HEK293 (cell line): ENCODE data around the gene SFXN3.

Experiments
- GLI4 ChIP-seq: fragments of 450-650 bp; formaldehyde crosslinking; IDR thresholded peaks from 2 replicates; pipeline ENCODE4 v1.5.1; 2016; ENCODE audit warnings: missing biosample characterization, missing genetic modification characterization
- KLF1 ChIP-seq: fragments of 450-650 bp; formaldehyde crosslinking; IDR thresholded peaks from 2 replicates; pipeline ENCODE4 v1.5.1; 2016; ENCODE audit warnings: missing biosample characterization, missing genetic modification characterization
- KLF16 ChIP-seq: fragments of 450-650 bp; formaldehyde crosslinking; IDR thresholded peaks from 2 replicates; pipeline ENCODE4 v1.5.1; 2017; ENCODE audit warnings: missing biosample characterization, missing genetic modification characterization
- MEIS1 ChIP-seq: sonication (generic); formaldehyde crosslinking; IDR thresholded peaks from 2 replicates; pipeline ENCODE4 v1.8.1; 2022; ENCODE audit warnings: missing genetic modification reagents, mild to moderate bottlenecking, borderline replicate concordance
- MYNN ChIP-seq: fragments of 450-650 bp; formaldehyde crosslinking; IDR thresholded peaks from 2 replicates; pipeline ENCODE4 v1.5.1; 2016; ENCODE audit warnings: missing biosample characterization, missing genetic modification characterization, borderline replicate concordance
- MZF1 ChIP-seq: fragments of 450-650 bp; formaldehyde crosslinking; IDR thresholded peaks from 2 replicates; pipeline ENCODE4 v1.5.1; 2017; ENCODE audit warnings: missing biosample characterization, missing genetic modification characterization, borderline replicate concordance
- PRDM10 ChIP-seq: fragments of 450-650 bp; formaldehyde crosslinking; IDR thresholded peaks from 2 replicates; pipeline ENCODE4 v1.5.1; 2016; ENCODE audit warnings: missing biosample characterization, missing genetic modification characterization
- SCRT2 ChIP-seq: fragments of 450-650 bp; formaldehyde crosslinking; IDR thresholded peaks from 2 replicates; pipeline ENCODE4 v1.5.1; 2016; ENCODE audit warnings: missing biosample characterization, missing genetic modification characterization
- SP2 ChIP-seq: fragments of 450-650 bp; formaldehyde crosslinking; IDR thresholded peaks from 2 replicates; pipeline ENCODE4 v1.5.1; 2016; ENCODE audit warnings: missing biosample characterization, missing genetic modification characterization
- SP7 ChIP-seq: fragments of 450-650 bp; formaldehyde crosslinking; IDR thresholded peaks from 2 replicates; pipeline ENCODE4 v1.5.1; 2016; ENCODE audit warnings: missing biosample characterization, missing genetic modification characterization
- ZBTB1 ChIP-seq: fragments of 450-650 bp; formaldehyde crosslinking; IDR thresholded peaks from 2 replicates; pipeline ENCODE4 v1.5.1; 2016; ENCODE audit warnings: missing biosample characterization, missing genetic modification characterization
- ZBTB17 ChIP-seq: fragments of 450-650 bp; formaldehyde crosslinking; IDR thresholded peaks from 2 replicates; pipeline ENCODE4 v1.5.1; 2016; ENCODE audit warnings: missing biosample characterization, missing genetic modification characterization
- ZBTB20 ChIP-seq: fragments of 450-650 bp; formaldehyde crosslinking; IDR thresholded peaks from 2 replicates; pipeline ENCODE4 v1.5.1; 2016; ENCODE audit warnings: missing biosample characterization, missing genetic modification characterization
- ZBTB8A ChIP-seq: fragments of 450-650 bp; formaldehyde crosslinking; IDR thresholded peaks from 2 replicates; pipeline ENCODE4 v1.5.1; 2016; ENCODE audit warnings: missing biosample characterization, missing genetic modification characterization
- ZFP69B ChIP-seq: fragments of 450-650 bp; formaldehyde crosslinking; IDR thresholded peaks from 2 replicates; pipeline ENCODE4 v1.5.1; 2016; ENCODE audit warnings: missing biosample characterization, missing genetic modification characterization
- ZIC2 ChIP-seq: fragments of 450-650 bp; formaldehyde crosslinking; IDR thresholded peaks from 2 replicates; pipeline ENCODE4 v1.5.1; 2016; ENCODE audit warnings: missing biosample characterization, missing genetic modification characterization
- ZNF10 ChIP-seq: fragments of 450-650 bp; formaldehyde crosslinking; IDR thresholded peaks from 2 replicates; pipeline ENCODE4 v1.5.1; 2017; ENCODE audit warnings: missing biosample characterization, missing genetic modification characterization
- ZNF2 ChIP-seq: fragments of 450-650 bp; formaldehyde crosslinking; IDR thresholded peaks from 2 replicates; pipeline ENCODE4 v1.5.1; 2016; ENCODE audit warnings: missing biosample characterization, missing genetic modification characterization
- ZNF335 ChIP-seq: fragments of 450-650 bp; formaldehyde crosslinking; conservative IDR thresholded peaks from 2 replicates; pipeline ENCODE4 v1.5.1; 2016; ENCODE audit warnings: missing biosample characterization, missing genetic modification characterization
- ZNF423 ChIP-seq: fragments of 450-650 bp; formaldehyde crosslinking; IDR thresholded peaks from 2 replicates; pipeline ENCODE4 v1.5.1; 2016; ENCODE audit warnings: missing biosample characterization, missing genetic modification characterization
- ZNF518A ChIP-seq: fragments of 450-650 bp; formaldehyde crosslinking; conservative IDR thresholded peaks from 2 replicates; pipeline ENCODE4 v1.5.1; 2016; ENCODE audit warnings: low read depth, missing biosample characterization, missing genetic modification characterization
- ZNF549 ChIP-seq: fragments of 450-650 bp; IDR thresholded peaks from 2 replicates; pipeline ENCODE4 v1.5.1; 2018; ENCODE audit warnings: missing biosample characterization, missing genetic modification characterization, mild to moderate bottlenecking, inconsistent platforms, moderate library complexity
- ZNF580 ChIP-seq: fragments of 450-650 bp; formaldehyde crosslinking; IDR thresholded peaks from 2 replicates; pipeline ENCODE4 v1.5.1; 2016; ENCODE audit warnings: missing biosample characterization, missing genetic modification characterization
- ZNF664 ChIP-seq: fragments of 450-650 bp; formaldehyde crosslinking; IDR thresholded peaks from 2 replicates; pipeline ENCODE4 v1.5.1; 2016; ENCODE audit warnings: missing biosample characterization, missing genetic modification characterization
- ZNF791 ChIP-seq: fragments of 450-650 bp; formaldehyde crosslinking; IDR thresholded peaks from 2 replicates; pipeline ENCODE4 v1.5.1; 2016; ENCODE audit warnings: missing biosample characterization, missing genetic modification characterization

The SFXN3 gene

GRCh38 chr10:101066146-101066895, 35.3 kb downstream of the SFXN3 start (continued):
- peak; percentile 61; the same call in 1 of the 2 replicates for TF ChIP-seq ZNF580 (tag by site-specific recombination)
- TF ChIP-seq ZNF10 (tag by site-specific recombination), result peak; percentile 95
- TF ChIP-seq ZNF423 (tag by site-specific recombination), result peak; percentile 90
- TF ChIP-seq MZF1 (tag by site-specific recombination), result 0 out of 2 replicates have a peak, but pooled peaks have one; percentile 26
- no peak for TF ChIP-seq GLI4
- TF ChIP-seq ZNF518A, result peak; percentile 14; the same call in 1 of the 2 replicates
- TF ChIP-seq ZIC2, result peak; percentile 96
- TF ChIP-seq SP2 (tag by site-specific recombination), result peak; percentile 78
- peak; percentile 98 for TF ChIP-seq ZBTB8A (tag by site-specific recombination)
- TF ChIP-seq ZBTB17 (tag by site-specific recombination), result peak; percentile 89
- no peak for TF ChIP-seq ZNF549
- peak; percentile 85 for TF ChIP-seq ZNF335
- no peak for TF ChIP-seq MYNN (tag by site-specific recombination)
- peak; percentile 89 for TF ChIP-seq ZFP69B (tag by site-specific recombination)
- no peak for TF ChIP-seq ZNF664 (tag by site-specific recombination)
- no peak for TF ChIP-seq MEIS1
- peak; percentile 69 for TF ChIP-seq ZNF2 (tag by site-specific recombination)
- peak; percentile 20; the same call in 1 of the 2 replicates for TF ChIP-seq SCRT2 (tag by site-specific recombination)
- peak; percentile 78 for TF ChIP-seq KLF16 (tag by site-specific recombination)
- peak; percentile 64; the same call in 1 of the 2 replicates for TF ChIP-seq SP7 (tag by site-specific recombination)
- peak; percentile 92 for TF ChIP-seq KLF1 (tag by site-specific recombination)
- no peak for TF ChIP-seq ZNF791 (tag by site-specific recombination)
- TF ChIP-seq PRDM10 (tag by site-specific recombination), result peak; percentile 87
- peak; percentile 100 for TF ChIP-seq ZBTB20 (tag by site-specific recombination)
- no peak for TF ChIP-seq ZBTB1
- TF ChIP-seq, all 188 proteins: peak for 69
